HUES6 (cell line): ENCODE results near the gene MALRD1.

ENCODE experiments used
- H3K27ac ChIP-seq: 2 replicates; pipeline ENCODE4 v1.7.0; 2013; ENCODE audit warnings: low read depth, mild to moderate bottlenecking, low read length, inconsistent platforms
- H3K27me3 ChIP-seq: 2 replicates; pipeline ENCODE4 v1.6.1; 2013; ENCODE audit warnings: low read length; ENCODE audit not compliant: control insufficient read depth, insufficient read depth
- H3K36me3 ChIP-seq: 2 replicates; pipeline ENCODE4 v1.6.1; 2013; ENCODE audit warnings: low read length; ENCODE audit not compliant: control insufficient read depth, insufficient read depth
- H3K4me1 ChIP-seq: 2 replicates; pipeline ENCODE4 v1.6.1; 2013; ENCODE audit warnings: low read length; ENCODE audit not compliant: control insufficient read depth, insufficient read depth
- H3K4me3 ChIP-seq: 2 replicates; pipeline ENCODE4 v1.5.1; 2013; ENCODE audit warnings: low read depth, low read length
- H3K9ac ChIP-seq: one replicate; pipeline ENCODE4 v1.6.1; 2013; ENCODE audit warnings: mild to moderate bottlenecking, low read length
- H3K9me3 ChIP-seq: 2 replicates; pipeline ENCODE4 v1.6.1; 2013; ENCODE audit warnings: low read depth, low read length; ENCODE audit not compliant: control insufficient read depth, insufficient read depth

The MALRD1 gene

GRCh38 chr10:19417740-19418139, 369.1 kb downstream of the MALRD1 start:
- H3K9me3 ChIP-seq = no peaks in the 10 kb centered on the region
- no peak overlapping the region for H3K27ac ChIP-seq
- peaks cover 26% of the 10 kb centered on the region; the same call in 1 of the 2 replicates for H3K4me1 ChIP-seq
- no peaks in the 10 kb centered on the region for H3K27me3 ChIP-seq
- no peak overlapping the region for H3K9ac ChIP-seq
- H3K4me3 ChIP-seq = no peak overlapping the region
- no peaks in the 10 kb centered on the region for H3K36me3 ChIP-seq

- Histone ChIP-seq H3K4me1 (peaks cover 22% of the 10 kb centered on the region), H3K36me3 (no peaks in the 10 kb centered on the region), H3K27me3 (no peaks in the 10 kb centered on the region), H3K4me3 (no peak overlapping the region), H3K9me3 (no peaks in the 10 kb centered on the region), H3K27ac (no peak overlapping the region), H3K9ac (no peak overlapping the region)
Observed at GRCh38 chr10:19421674-19422073, 373.1 kb downstream of the MALRD1 start.

GRCh38 chr10:19426034-19426433, 377.4 kb downstream of the MALRD1 start:
- Histone ChIP-seq H3K9ac (no peak overlapping the region), H3K27ac (no peak overlapping the region), H3K27me3 (no peaks in the 10 kb centered on the region), H3K4me3 (no peak overlapping the region), H3K4me1 (peaks cover 13% of the 10 kb centered on the region), H3K36me3 (no peaks in the 10 kb centered on the region), H3K9me3 (no peaks in the 10 kb centered on the region)

GRCh38 chr10:19431622-19432351, 383.2 kb downstream of the MALRD1 start:
- Histone ChIP-seq H3K36me3 (no peaks in the 10 kb centered on the region), H3K4me1 (peaks cover 4% of the 10 kb centered on the region; the same call in 1 of the 2 replicates), H3K9me3 (no peaks in the 10 kb centered on the region), H3K4me3 (no peak overlapping the region), H3K9ac (no peak overlapping the region), H3K27me3 (no peaks in the 10 kb centered on the region), H3K27ac (no peak overlapping the region)

- no peaks in the 10 kb centered on the region for H3K27me3 ChIP-seq
- no peaks in the 10 kb centered on the region for H3K9me3 ChIP-seq
- H3K36me3 ChIP-seq = no peaks in the 10 kb centered on the region
- no peaks in the 10 kb centered on the region for H3K4me1 ChIP-seq
- no peak overlapping the region for H3K4me3 ChIP-seq
- no peak overlapping the region for H3K27ac ChIP-seq
- no peak overlapping the region for H3K9ac ChIP-seq
Observed at GRCh38 chr10:19449860-19450259, 401.3 kb downstream of the MALRD1 start.

- Histone ChIP-seq H3K36me3 (no peaks in the 10 kb centered on the region), H3K9ac (no peak overlapping the region), H3K27ac (no peak overlapping the region), H3K27me3 (no peaks in the 10 kb centered on the region), H3K9me3 (no peaks in the 10 kb centered on the region), H3K4me3 (no peak overlapping the region), H3K4me1 (no peaks in the 10 kb centered on the region)
Observed at GRCh38 chr10:19451356-19451755, 402.8 kb downstream of the MALRD1 start.

- no peaks in the 10 kb centered on the region for H3K4me1 ChIP-seq
- H3K27me3 ChIP-seq = no peaks in the 10 kb centered on the region
- H3K36me3 ChIP-seq = no peaks in the 10 kb centered on the region
- H3K27ac ChIP-seq = no peak overlapping the region
- H3K9ac ChIP-seq = no peak overlapping the region
- H3K4me3 ChIP-seq = no peak overlapping the region
- H3K9me3 ChIP-seq = no peaks in the 10 kb centered on the region
Observed at GRCh38 chr10:19451937-19452336, 403.3 kb downstream of the MALRD1 start.

- Histone ChIP-seq H3K27me3 (no peaks in the 10 kb centered on the region), H3K27ac (no peak overlapping the region), H3K9ac (no peak overlapping the region), H3K9me3 (no peaks in the 10 kb centered on the region), H3K4me1 (no peaks in the 10 kb centered on the region), H3K4me3 (no peak overlapping the region), H3K36me3 (no peaks in the 10 kb centered on the region)
Observed at GRCh38 chr10:19453967-19454366, 405.4 kb downstream of the MALRD1 start.

GRCh38 chr10:19461588-19461987, 413.0 kb downstream of the MALRD1 start:
- Histone ChIP-seq H3K4me3 (no peak overlapping the region), H3K27ac (no peak overlapping the region), H3K4me1 (no peaks in the 10 kb centered on the region), H3K9ac (no peak overlapping the region), H3K9me3 (no peaks in the 10 kb centered on the region), H3K36me3 (no peaks in the 10 kb centered on the region), H3K27me3 (no peaks in the 10 kb centered on the region)

GRCh38 chr10:19466709-19467108, 418.1 kb downstream of the MALRD1 start:
- Histone ChIP-seq H3K36me3 (no peaks in the 10 kb centered on the region), H3K4me3 (no peak overlapping the region), H3K27ac (no peak overlapping the region), H3K9ac (no peak overlapping the region), H3K9me3 (no peaks in the 10 kb centered on the region), H3K27me3 (no peaks in the 10 kb centered on the region), H3K4me1 (no peaks in the 10 kb centered on the region)

- Histone ChIP-seq H3K9ac (no peak overlapping the region), H3K4me1 (no peaks in the 10 kb centered on the region), H3K36me3 (no peaks in the 10 kb centered on the region), H3K27ac (no peak overlapping the region), H3K27me3 (no peaks in the 10 kb centered on the region), H3K4me3 (no peak overlapping the region), H3K9me3 (no peaks in the 10 kb centered on the region; the same call in 1 of the 2 replicates)
Observed at GRCh38 chr10:19468413-19468812, 419.8 kb downstream of the MALRD1 start.
